Kidney (tissue), 14 donors: ENCODE measurements around the gene SERTAD2. TPM values are rescaled to one million over a fixed set of nuclear protein-coding genes. Genes with fewer than 3 reads are reported as not detected.

Experiments used
- DNase-seq, 5 donors: peaks; one replicate each; pipeline ENCODE4 v3.0.0-alpha.2; 2013 to 2020
- FAIRE-seq: peaks from 2 replicates; lab custom pipeline; 2012; peaks lifted over from hg19 to GRCh38; lab: Jason Lieb, UNC
- H3K27ac ChIP-seq, 2 donors: one replicate each; pipeline ENCODE4 v1.7.0; 2013; ENCODE audit warnings: low read depth in 2 of 2, low read length in 2 of 2, inconsistent platforms in 1 of 2
- H3K27me3 ChIP-seq: one replicate; pipeline ENCODE4 v1.7.1; 2013; ENCODE audit warnings: low read length, inconsistent platforms; ENCODE audit not compliant: control insufficient read depth, insufficient read depth
- H3K36me3 ChIP-seq, 3 donors: one replicate each; pipeline versions ENCODE4 v1.7.0 to v1.7.1; 2013; ENCODE audit warnings: low read length in 3 of 3, control low read depth in 1 of 3, inconsistent platforms in 1 of 3; ENCODE audit not compliant: insufficient read depth in 3 of 3, control insufficient read depth in 2 of 3
- H3K4me1 ChIP-seq, 3 donors: one replicate each; pipeline versions ENCODE4 v1.7.0 to v1.7.1; 2013; ENCODE audit warnings: low read length in 3 of 3, inconsistent platforms in 1 of 3, low read depth in 1 of 3; ENCODE audit not compliant: control insufficient read depth in 2 of 3, insufficient read depth in 2 of 3
- H3K4me3 ChIP-seq, 3 donors: one replicate each; pipeline versions ENCODE4 v1.7.0 to v1.8.1; 2013; ENCODE audit warnings: low read length in 3 of 3, control low read depth in 1 of 3, inconsistent platforms in 1 of 3
- H3K9ac ChIP-seq, 3 donors: one replicate each; pipeline versions ENCODE4 v1.7.0 to v1.7.1; 2013; ENCODE audit warnings: low read length in 3 of 3, control low read depth in 1 of 3, inconsistent platforms in 1 of 3
- H3K9me3 ChIP-seq, 3 donors: one replicate each; pipeline versions ENCODE4 v1.7.0 to v1.7.1; 2013; ENCODE audit warnings: low read length in 3 of 3, control low read depth in 1 of 3, inconsistent platforms in 1 of 3; ENCODE audit not compliant: control insufficient read depth in 2 of 3, insufficient read depth in 1 of 3
- intact Hi-C: fragments of 100-400 bp; cut with DNase I; formaldehyde crosslinking; loops from one replicate; pipeline ENCODE4 v1.11.1; 2022
- polyA plus RNA-seq: library from polyadenylated mRNA; stranded (reverse); fragments of 350-450 nt; fragmentation: Illumina TruSeq; extraction: RNeasy Lipid Tissue Mini Kit (QIAGEN cat#74804); gene quantifications from one replicate; pipeline ENCODE4 v1.2.3, GENCODE V29; 2014; ENCODE audit warnings: low read depth, low replicate concordance; ENCODE audit not compliant: insufficient read depth
- total RNA-seq: library from RNA; stranded (reverse); fragmentation: NEBNext Ultra II Directional; extraction: Animal tissue kit (Norgen Biotek cat#: 25700); gene quantifications from one replicate; pipeline ENCODE4 v1.2.1, GENCODE V29; 2021
- TF ChIP-seq, protein P1 (sequence below): IDR thresholded peaks from 3 replicates; pipeline ENCODE4 v1.5.1; 2012; ENCODE audit warnings: mild to moderate bottlenecking, moderate library complexity, borderline replicate concordance; ENCODE audit not compliant: insufficient read depth; ENCODE audit errors: extremely low read depth
- donor health status: control.
- donor health status: control.
- donor health status: control.
- donor health status: control.
- donor health status: control.
- donor health status: DM: yes; HTN: yes; CAD: no.
- donor health status: Normal renal cell carcinoma (clear cell type).

Gene SERTAD2
- total and polyA plus RNA-seq, 2 donors from 2014 or later = 6.2 to 21.1 TPM

- Histone ChIP-seq H3K27me3 (no peaks in the 10 kb centered on the region), H3K9ac (no peak overlapping the region), H3K9me3 (no peaks in the 10 kb centered on the region), H3K36me3 (no peaks in the 10 kb centered on the region), H3K27ac (no peak overlapping the region), H3K4me1 (no peaks in the 10 kb centered on the region), H3K4me3 (no peak overlapping the region)
- intact Hi-C loops = no loop called here
- DNase-seq = no peak
- TF ChIP-seq, protein P1, sequence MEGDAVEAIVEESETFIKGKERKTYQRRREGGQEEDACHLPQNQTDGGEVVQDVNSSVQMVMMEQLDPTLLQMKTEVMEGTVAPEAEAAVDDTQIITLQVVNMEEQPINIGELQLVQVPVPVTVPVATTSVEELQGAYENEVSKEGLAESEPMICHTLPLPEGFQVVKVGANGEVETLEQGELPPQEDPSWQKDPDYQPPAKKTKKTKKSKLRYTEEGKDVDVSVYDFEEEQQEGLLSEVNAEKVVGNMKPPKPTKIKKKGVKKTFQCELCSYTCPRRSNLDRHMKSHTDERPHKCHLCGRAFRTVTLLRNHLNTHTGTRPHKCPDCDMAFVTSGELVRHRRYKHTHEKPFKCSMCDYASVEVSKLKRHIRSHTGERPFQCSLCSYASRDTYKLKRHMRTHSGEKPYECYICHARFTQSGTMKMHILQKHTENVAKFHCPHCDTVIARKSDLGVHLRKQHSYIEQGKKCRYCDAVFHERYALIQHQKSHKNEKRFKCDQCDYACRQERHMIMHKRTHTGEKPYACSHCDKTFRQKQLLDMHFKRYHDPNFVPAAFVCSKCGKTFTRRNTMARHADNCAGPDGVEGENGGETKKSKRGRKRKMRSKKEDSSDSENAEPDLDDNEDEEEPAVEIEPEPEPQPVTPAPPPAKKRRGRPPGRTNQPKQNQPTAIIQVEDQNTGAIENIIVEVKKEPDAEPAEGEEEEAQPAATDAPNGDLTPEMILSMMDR = no peak
- FAIRE-seq = no peak
Observed at GRCh38 chr2:64623242-64623850, 30.4 kb downstream of the SERTAD2 start.

DNA sequence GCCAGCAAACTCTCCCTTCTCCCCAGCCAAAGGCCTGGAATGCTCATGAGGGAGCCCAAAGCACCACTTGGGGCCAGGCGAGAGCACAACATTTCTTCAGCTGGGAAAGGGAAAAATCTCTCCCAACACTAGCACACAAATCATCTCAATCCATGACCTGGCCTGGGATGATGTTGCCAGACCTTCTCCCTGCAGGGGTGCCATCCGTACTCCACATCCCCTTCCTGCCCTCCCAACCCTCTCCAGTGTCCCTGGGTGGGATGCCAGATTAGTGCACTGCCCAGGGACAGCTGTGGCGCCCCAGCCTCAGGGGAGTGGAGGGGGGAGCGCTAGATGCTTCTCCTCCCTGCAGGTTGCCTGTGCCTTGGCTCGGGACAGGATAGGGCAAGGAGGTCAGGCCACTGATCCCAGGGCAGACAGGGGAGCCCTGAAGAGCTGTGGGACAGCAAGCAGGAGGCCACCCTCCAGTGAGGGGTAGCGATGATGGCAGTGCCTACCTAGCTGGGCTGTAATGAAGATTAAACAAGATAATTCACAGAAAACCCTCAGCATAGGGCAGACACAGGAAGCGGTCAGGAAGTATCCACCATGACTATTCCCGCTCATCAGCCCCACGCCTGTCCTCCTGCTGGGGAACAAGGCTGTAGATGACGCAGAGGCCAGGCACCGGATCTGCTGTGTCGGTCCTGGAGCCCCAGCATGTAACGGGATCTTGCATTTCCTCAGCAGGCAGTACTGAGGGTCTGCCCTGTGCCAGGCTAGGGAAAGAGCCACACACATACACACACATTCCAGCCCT, 31.1 kb downstream of the SERTAD2 start:
- no peak for FAIRE-seq
- H3K4me1 ChIP-seq = no peaks in the 10 kb centered on the region
- H3K27me3 ChIP-seq = no peaks in the 10 kb centered on the region
- DNase-seq = peak in 4 of 5 donors; percentile 77 to 82 (median 78)
- H3K4me3 ChIP-seq = no peak overlapping the region
- H3K9ac ChIP-seq = no peak overlapping the region
- no peaks in the 10 kb centered on the region for H3K36me3 ChIP-seq
- intact Hi-C loops = no loop called here
- no peaks in the 10 kb centered on the region for H3K9me3 ChIP-seq
- no peak overlapping the region for H3K27ac ChIP-seq
- TF ChIP-seq, protein P1 = peak; percentile 14

- Histone ChIP-seq H3K36me3 (no peaks in the 10 kb centered on the region), H3K4me3 (no peak overlapping the region), H3K27me3 (no peaks in the 10 kb centered on the region), H3K27ac (no peak overlapping the region), H3K9ac (no peak overlapping the region), H3K9me3 (no peaks in the 10 kb centered on the region), H3K4me1 (no peaks in the 10 kb centered on the region)
- TF ChIP-seq, protein P1 = no peak
- no peak for DNase-seq
- intact Hi-C loops = no loop called here
- no peak for FAIRE-seq
Observed at GRCh38 chr2:64620661-64621060, 33.1 kb downstream of the SERTAD2 start.
